Fibroblast of the aortic adventitia (primary cell): Measurements from ENCODE around the gene EXT2. TPM values are rescaled to one million over a fixed set of nuclear protein-coding genes. Genes with fewer than 3 reads are reported as not detected.

Experiments
- DNase-seq: peaks from one replicate; pipeline ENCODE4 v3.0.0-alpha.2; 2010; ENCODE audit warnings: low read depth
- H3K4me3 ChIP-seq: 2 replicates; pipeline ENCODE4 v1.5.1; 2011; ENCODE audit warnings: low read depth, mild to moderate bottlenecking, control low read depth, low read length, moderate library complexity
- total RNA-seq: library from RNA; depleted of rRNA; stranded (reverse); fragments of >200 nt; gene quantifications from 2 replicates; pipeline ENCODE4 v1.2.3, GENCODE V29; 2012; ENCODE audit warnings: low replicate concordance
- TF ChIP-seq, protein P1 (sequence below): IDR thresholded peaks from 2 replicates; pipeline ENCODE4 v1.5.1; 2011; ENCODE audit warnings: mild to moderate bottlenecking, low read length, control low read depth, inconsistent platforms; ENCODE audit not compliant: insufficient read depth

EXT2 gene
- total RNA-seq, 1 donor: 100 TPM

GRCh38 chr11:44290208-44290607 lies 194.7 kb downstream of the EXT2 start:
- TF ChIP-seq, protein P1, sequence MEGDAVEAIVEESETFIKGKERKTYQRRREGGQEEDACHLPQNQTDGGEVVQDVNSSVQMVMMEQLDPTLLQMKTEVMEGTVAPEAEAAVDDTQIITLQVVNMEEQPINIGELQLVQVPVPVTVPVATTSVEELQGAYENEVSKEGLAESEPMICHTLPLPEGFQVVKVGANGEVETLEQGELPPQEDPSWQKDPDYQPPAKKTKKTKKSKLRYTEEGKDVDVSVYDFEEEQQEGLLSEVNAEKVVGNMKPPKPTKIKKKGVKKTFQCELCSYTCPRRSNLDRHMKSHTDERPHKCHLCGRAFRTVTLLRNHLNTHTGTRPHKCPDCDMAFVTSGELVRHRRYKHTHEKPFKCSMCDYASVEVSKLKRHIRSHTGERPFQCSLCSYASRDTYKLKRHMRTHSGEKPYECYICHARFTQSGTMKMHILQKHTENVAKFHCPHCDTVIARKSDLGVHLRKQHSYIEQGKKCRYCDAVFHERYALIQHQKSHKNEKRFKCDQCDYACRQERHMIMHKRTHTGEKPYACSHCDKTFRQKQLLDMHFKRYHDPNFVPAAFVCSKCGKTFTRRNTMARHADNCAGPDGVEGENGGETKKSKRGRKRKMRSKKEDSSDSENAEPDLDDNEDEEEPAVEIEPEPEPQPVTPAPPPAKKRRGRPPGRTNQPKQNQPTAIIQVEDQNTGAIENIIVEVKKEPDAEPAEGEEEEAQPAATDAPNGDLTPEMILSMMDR: no peak
- H3K4me3 ChIP-seq: no peak overlapping the region
- DNase-seq: no peak

Other genes with a start within 250 kb of the EXT2 start
- gene ALKBH3, start 214.8 kb upstream of the EXT2 start, total RNA-seq: 36.7 and 47.1 TPM in 2 replicates
- 3.2 and 6.3 TPM in 2 replicates for gene C11orf96, start 153.0 kb upstream of the EXT2 start, total RNA-seq
- gene ACCSL, start 47.7 kb upstream of the EXT2 start, total RNA-seq: not detected in 2 replicates
- 10.8 and 39.4 TPM in 2 replicates for gene ACCS, start 29.4 kb upstream of the EXT2 start, total RNA-seq
- gene ALX4, start 214.5 kb downstream of the EXT2 start, total RNA-seq: not detected in 2 replicates